ENCODE data around the gene IL12RB1. TPM values are rescaled to one million over a fixed set of nuclear protein-coding genes. Genes with fewer than 3 reads are reported as not detected.
A peak's percentile ranks its signal among the peaks of the same experiment; 100 is the strongest.

IL12RB1 gene
- polyA plus RNA-seq, 2 of the 4 experiments (the other 2 are of a cell fraction) = not detected

DNA sequence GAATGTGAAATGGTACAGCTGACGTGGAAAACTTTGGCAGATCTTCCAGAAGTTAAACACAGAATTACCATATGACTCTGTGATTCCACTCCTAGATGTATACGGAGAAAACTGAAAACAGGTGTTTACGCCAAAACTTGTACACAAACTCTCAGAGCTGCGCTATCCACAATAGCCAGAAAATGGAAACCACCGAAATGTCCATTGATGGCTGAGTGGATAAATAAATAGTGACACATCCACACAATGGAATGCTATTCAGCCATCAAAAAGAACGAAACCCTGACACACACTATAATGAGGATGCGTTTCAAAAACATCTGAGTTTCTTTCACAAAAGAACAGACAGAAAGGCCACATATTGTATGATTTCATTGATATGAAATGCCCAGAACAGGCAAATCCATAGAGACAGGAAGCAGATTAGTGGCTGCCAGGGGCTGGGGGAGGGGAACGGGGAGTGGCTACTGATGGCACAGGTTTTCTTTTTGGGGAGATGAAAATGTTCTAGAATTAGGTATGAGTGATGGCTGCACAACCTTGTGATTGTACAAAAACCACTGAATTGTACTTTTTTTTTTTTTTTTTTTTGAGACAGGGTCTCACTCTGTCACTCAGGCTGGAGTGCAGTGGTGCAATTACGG, 33.0 kb downstream of the IL12RB1 start (continued):
- TF ChIP-seq, protein P1, sequence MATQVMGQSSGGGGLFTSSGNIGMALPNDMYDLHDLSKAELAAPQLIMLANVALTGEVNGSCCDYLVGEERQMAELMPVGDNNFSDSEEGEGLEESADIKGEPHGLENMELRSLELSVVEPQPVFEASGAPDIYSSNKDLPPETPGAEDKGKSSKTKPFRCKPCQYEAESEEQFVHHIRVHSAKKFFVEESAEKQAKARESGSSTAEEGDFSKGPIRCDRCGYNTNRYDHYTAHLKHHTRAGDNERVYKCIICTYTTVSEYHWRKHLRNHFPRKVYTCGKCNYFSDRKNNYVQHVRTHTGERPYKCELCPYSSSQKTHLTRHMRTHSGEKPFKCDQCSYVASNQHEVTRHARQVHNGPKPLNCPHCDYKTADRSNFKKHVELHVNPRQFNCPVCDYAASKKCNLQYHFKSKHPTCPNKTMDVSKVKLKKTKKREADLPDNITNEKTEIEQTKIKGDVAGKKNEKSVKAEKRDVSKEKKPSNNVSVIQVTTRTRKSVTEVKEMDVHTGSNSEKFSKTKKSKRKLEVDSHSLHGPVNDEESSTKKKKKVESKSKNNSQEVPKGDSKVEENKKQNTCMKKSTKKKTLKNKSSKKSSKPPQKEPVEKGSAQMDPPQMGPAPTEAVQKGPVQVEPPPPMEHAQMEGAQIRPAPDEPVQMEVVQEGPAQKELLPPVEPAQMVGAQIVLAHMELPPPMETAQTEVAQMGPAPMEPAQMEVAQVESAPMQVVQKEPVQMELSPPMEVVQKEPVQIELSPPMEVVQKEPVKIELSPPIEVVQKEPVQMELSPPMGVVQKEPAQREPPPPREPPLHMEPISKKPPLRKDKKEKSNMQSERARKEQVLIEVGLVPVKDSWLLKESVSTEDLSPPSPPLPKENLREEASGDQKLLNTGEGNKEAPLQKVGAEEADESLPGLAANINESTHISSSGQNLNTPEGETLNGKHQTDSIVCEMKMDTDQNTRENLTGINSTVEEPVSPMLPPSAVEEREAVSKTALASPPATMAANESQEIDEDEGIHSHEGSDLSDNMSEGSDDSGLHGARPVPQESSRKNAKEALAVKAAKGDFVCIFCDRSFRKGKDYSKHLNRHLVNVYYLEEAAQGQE (IDR thresholded peaks at IDR 0.05) = no peak
- TF ChIP-seq BCL3 (IDR thresholded peaks at IDR 0.05) (no peak), JUNB (IDR thresholded peaks at IDR 0.05) (no peak), MAZ (IDR thresholded peaks at IDR 0.05; ENCODE audit: borderline replicate concordance, low read depth, low read length) (no peak), FOSB (CRISPR knock-in tag; IDR thresholded peaks at IDR 0.05) (no peak)

- Histone ChIP-seq H3K4me1 (peaks cover 5% of the 10 kb centered on the region; the same call in 1 of the 3 replicates), H3K9me3 (no peaks in the 10 kb centered on the region), H3K4me3 (no peak overlapping the region), H3K4me2 (peak overlapping the region; percentile 47), H3K27ac (peak overlapping the region in 1 of 2 experiments; percentile 21; a peak in 2 of 6 replicates)
- DNase-seq (ENCODE audit: low read depth in 1 of 2, low spot score in 1 of 2) (no peak), ATAC-seq (no peak), FAIRE-seq (no peak)
- CTCF ChIA-PET = interaction anchor here (1.6 kb wide), 1 partner anchor 54 kb away, joined by 3 read pairs; no protein-coding TSS in a partner anchor
- POLR2A ChIA-PET = no interaction called here
- no peak for TF ChIP-seq POLR2AphosphoS2 (conservative IDR thresholded peaks at IDR 0.05; ENCODE audit: low read length)
- no peak for TF ChIP-seq FOXS1 (CRISPR knock-in tag; IDR thresholded peaks at IDR 0.05)
- TF ChIP-seq RCOR1 (IDR thresholded peaks at IDR 0.05; ENCODE audit: low read depth, low read length) = no peak
- no peak for TF ChIP-seq HOXB5 (CRISPR knock-in tag; IDR thresholded peaks at IDR 0.05)
- TF ChIP-seq HMGXB4 (CRISPR knock-in tag; IDR thresholded peaks at IDR 0.05; ENCODE audit: borderline replicate concordance) = no peak
- no peak for TF ChIP-seq BHLHE40 (IDR thresholded peaks at IDR 0.05; ENCODE audit: low read depth, low read length)
- TF ChIP-seq, protein P2, sequence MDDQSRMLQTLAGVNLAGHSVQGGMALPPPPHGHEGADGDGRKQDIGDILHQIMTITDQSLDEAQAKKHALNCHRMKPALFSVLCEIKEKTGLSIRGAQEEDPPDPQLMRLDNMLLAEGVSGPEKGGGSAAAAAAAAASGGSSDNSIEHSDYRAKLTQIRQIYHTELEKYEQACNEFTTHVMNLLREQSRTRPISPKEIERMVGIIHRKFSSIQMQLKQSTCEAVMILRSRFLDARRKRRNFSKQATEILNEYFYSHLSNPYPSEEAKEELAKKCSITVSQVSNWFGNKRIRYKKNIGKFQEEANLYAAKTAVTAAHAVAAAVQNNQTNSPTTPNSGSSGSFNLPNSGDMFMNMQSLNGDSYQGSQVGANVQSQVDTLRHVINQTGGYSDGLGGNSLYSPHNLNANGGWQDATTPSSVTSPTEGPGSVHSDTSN (IDR thresholded peaks at IDR 0.05) = no peak
- no peak for TF ChIP-seq FOSB (CRISPR knock-in tag; IDR thresholded peaks at IDR 0.05)
- no peak for TF ChIP-seq TP53 (CRISPR knock-in tag; IDR thresholded peaks at IDR 0.05)
- TF ChIP-seq HOXA7 (CRISPR knock-in tag; IDR thresholded peaks at IDR 0.05) = no peak
- TF ChIP-seq, protein P3, sequence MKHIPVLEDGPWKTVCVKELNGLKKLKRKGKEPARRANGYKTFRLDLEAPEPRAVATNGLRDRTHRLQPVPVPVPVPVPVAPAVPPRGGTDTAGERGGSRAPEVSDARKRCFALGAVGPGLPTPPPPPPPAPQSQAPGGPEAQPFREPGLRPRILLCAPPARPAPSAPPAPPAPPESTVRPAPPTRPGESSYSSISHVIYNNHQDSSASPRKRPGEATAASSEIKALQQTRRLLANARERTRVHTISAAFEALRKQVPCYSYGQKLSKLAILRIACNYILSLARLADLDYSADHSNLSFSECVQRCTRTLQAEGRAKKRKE (CRISPR knock-in tag; IDR thresholded peaks at IDR 0.05; ENCODE audit: low read depth) = no peak
- no peak for TF ChIP-seq ESRRA (IDR thresholded peaks at IDR 0.05; ENCODE audit: borderline replicate concordance, low read length)
- TF ChIP-seq POLR2A (IDR thresholded peaks at IDR 0.05; ENCODE audit: low read length) = no peak
- no peak for TF ChIP-seq TFCP2L1 (CRISPR knock-in tag; IDR thresholded peaks at IDR 0.05)
- no peak for TF ChIP-seq CEBPB (IDR thresholded peaks at IDR 0.05)
- TF ChIP-seq, protein P4, sequence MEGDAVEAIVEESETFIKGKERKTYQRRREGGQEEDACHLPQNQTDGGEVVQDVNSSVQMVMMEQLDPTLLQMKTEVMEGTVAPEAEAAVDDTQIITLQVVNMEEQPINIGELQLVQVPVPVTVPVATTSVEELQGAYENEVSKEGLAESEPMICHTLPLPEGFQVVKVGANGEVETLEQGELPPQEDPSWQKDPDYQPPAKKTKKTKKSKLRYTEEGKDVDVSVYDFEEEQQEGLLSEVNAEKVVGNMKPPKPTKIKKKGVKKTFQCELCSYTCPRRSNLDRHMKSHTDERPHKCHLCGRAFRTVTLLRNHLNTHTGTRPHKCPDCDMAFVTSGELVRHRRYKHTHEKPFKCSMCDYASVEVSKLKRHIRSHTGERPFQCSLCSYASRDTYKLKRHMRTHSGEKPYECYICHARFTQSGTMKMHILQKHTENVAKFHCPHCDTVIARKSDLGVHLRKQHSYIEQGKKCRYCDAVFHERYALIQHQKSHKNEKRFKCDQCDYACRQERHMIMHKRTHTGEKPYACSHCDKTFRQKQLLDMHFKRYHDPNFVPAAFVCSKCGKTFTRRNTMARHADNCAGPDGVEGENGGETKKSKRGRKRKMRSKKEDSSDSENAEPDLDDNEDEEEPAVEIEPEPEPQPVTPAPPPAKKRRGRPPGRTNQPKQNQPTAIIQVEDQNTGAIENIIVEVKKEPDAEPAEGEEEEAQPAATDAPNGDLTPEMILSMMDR (IDR thresholded peaks at IDR 0.05) = no peak
- TF ChIP-seq EHMT2 (IDR thresholded peaks at IDR 0.05; ENCODE audit: low read depth) = no peak
- no peak for TF ChIP-seq NFE2L2 (conservative IDR thresholded peaks at IDR 0.05; ENCODE audit: low read length)
- no peak for TF ChIP-seq RAD21 (conservative IDR thresholded peaks at IDR 0.05 in 1 of 2, IDR thresholded peaks at IDR 0.05 in 1 of 2)
- 10% methylated on average over 5 of the region's 31 CpGs for whole genome bisulfite sequencing (ENCODE audit: missing lambda C conversion rate)
These were observed 34.8 kb downstream of the IL12RB1 start for GRCh38 chr19:18051887-18052286.

All from A549 (cell line).